Activated CD8-positive, alpha-beta memory T cell treated with anti-CD3 and anti-CD28 coated beads, Interleukin-2, amount 50 U/mL, for 24 hours (primary cell): ENCODE measurements around the gene COX17.

Experiments used
- DNase-seq: peaks from one replicate; pipeline ENCODE4 v3.0.0-alpha.2; 2020; ENCODE audit errors: extremely low read depth

Gene COX17

DNA sequence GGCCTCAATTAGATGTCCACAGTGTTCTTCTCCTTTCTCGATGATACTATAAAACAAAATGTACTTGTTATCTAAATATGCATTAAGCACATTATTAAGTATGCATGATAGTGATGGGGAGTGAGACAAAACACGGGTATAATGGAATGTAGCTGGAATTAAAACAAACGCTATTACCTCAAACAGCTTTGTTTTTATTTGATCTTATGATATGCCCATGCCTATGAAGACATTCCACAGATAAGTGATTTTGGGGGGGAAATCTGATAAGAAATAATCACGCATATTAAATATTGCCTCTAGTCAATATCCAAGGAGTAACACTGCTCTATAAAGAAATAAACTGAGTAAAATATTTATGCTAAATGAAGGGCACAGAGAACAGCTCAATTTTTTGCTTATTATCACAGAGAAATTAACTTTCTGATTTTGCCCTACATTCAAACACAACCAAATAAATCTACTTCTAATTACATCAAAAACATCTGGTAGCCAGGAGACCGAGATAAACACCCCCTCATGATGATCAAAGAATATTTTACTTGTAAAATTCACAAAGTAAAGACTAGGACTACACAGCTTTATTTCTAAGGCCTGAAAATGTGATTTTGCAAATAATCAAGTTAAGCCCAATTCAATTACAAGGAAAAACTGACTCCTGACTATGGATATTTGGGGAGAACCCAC, 1.9 kb downstream of the COX17 start:
- DNase-seq: no peak

DNA sequence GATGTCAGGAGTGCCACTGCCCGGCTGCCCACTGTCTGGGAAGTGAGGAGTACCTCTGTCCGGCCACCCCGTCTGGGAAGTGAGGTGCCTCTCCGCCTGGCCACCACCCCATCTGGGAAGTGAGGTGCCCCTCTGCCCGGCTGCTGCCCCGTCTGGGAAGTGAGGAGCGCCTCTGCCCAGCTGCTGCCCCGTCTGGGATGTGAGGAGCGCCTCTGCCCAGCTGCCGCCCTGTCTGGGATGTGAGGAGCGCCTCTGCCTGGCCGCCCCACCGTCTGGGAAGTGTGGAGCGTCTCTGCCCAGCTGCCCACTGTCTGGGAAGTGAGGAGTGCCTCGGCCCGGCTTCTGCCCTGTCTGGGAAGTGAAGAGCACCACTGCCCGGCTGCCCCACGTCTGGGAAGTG, 3.3 kb downstream of the COX17 start:
- no peak for DNase-seq

DNA sequence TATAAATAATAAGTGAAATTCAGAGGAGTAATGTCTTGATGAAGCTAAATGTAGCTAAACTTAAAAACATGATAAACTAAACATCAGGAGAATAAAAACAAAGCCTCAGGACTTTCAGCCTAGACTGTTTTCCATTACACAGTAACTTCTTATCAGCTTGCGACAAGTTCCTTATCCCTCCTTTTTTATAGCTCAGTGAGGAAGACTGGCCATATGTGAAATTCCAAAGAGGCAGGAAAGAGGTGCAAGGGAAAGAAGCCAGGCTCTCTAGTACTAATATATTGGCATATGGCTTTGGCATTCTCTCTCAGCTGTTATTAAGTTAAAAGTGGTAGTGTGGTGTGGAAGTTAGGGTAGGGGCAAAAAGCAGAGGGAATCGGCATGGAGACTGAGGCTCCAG, 4.4 kb downstream of the COX17 start:
- DNase-seq: no peak

DNA sequence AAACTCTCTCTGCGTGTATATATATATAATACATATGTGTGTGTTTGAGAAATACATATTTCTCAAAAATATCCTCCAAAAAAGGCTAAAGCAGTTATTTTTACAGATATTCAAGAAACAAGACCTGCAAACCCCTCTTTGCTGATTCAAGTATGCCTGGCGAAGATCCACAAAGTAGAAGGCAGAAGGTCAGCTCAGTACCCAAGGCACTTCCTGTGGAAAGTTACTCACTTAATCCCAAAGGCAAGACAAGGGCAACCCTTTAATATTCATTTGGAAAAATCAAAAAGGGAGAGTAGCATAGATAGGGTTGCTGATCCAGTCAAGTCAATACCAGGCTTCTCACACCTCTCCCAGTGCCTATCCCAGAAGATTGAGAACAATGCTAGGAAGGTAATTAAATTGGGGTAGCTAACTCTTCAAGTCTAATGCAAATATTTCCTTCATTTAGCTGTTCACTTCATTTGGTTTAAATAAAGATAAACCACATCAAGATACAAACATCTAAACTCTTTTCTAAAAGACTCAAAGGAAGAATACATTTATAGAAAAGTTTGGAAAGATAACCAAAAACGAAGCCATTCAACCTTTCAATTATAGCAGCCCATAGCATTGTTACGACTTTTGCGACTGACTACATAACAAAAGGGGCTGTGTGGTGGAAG, 7.2 kb downstream of the COX17 start:
- DNase-seq: no peak

DNA sequence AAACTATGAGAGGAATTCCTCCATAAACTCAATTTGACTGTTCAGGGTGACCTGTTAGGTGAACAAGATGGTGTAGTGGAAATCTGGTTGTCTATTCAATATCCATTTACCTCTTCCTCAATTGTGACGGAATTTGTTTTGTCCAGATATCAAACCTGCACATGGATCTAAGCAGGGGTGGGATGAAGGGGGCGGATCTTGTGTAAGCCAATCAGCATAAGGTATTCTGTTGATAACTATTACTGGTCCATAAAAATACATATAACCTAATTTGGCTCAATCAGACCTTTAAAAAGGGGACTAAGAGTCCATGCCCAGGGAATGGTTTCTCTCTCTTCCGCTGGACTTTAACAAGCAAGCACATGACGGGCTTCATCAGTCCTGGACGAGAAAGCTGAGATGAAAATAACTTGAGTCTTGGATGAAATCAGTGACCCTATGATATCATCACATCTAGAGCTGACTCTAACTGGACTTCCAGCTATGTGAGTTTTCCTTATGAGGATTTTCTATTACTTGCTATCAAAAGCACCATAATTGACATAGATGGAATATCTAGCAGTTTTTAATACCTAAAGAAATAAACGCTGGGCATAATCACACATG, 11.1 kb downstream of the COX17 start:
- DNase-seq: no peak

DNA sequence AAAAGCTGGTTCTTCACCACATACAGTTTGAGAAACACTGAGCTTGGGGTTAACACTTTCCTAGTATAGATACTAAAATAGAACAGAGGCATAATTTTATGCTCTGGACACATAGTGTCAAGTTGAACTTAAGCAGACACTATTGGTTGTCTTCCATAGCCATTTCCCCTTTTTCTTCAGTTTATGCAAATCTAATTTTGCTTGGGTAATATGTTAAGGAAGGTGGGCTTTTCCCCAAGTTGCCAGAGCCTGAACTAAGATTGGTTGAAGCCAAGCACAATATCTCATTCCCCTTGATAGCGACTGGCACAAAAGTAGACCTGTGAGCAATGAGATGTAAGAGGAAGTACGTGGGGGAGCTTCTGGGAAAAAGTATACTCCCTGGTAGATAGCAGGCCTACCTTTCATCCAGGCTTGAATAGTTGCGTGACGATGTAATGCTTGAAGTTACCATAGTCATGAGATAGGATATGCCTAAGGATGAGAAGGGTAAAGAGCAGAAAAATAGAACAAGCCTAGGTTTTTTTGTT, 12.3 kb downstream of the COX17 start:
- DNase-seq: no peak

DNA sequence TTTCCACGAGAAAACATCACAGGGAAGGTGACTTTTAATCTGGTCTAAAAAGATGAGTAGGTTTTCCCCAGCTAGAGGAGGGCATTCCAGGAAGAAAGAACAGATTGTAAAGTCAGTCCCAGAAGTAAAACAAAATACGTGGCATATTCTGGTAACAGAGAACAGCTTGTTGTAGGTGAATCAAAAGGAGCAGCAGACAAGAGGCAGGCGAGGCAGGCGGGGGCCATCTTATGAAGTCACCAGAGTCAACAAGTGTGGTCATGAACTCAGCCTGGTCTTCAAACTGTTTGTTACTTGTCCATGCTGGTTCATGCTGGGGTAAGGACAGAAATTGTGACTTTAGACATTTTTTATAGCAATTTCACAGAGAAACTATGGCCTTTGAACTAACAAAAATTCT, 12.8 kb downstream of the COX17 start:
- DNase-seq: no peak

DNA sequence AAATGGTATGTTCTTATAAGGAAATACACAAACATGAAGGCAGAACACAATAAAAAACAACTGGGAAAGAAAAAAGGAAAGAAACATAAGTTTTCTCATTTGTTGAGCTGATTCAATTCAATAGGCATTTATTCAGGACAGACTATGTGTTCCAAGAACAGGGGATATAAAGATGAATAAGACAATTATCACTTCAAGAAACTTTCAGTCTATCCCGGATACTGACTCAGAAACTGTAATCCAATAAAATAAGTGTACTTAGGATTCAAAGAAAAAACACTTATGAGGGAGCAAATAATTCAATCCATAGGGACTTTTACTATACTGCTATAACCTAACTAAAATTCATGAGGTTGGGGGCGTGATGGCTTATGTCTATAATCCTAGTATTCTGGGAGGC, 13.3 kb downstream of the COX17 start:
- no peak for DNase-seq

DNA sequence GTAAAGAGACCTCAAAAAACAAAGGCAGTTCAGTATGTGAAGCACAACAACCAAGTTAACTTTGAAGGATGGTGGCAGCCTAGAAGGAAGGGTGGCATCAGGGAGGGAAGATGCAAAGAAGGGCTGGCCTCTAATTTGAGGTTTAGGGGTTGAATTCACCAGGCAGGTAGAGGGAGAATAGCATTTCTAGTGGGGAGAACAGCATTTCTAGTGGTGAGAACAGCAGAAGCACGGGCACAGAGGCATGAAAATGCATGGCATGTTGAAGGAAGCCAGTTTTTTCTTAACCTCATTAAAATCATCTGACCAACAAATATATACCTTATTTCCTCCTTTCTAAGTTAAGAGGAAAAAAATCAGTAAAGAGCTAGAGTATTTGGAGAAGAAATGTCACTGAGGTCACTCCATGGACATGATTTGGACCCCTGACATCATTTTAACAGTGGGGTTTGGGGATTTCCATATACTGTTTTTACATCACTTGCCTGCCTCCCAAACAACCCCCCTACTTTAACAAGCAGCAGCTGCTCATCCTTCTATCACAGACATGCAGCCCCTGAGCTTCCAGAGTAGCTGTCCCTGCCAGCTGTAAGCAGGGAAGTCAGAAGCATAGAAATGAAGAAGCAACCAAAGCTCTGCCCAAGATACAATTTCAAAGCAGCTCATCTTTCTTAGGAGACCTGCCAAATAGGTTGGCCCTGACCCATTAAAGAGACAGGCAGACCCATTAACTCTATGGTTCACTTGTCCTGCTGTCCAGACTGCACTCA, 14.4 kb downstream of the COX17 start:
- no peak for DNase-seq

DNA sequence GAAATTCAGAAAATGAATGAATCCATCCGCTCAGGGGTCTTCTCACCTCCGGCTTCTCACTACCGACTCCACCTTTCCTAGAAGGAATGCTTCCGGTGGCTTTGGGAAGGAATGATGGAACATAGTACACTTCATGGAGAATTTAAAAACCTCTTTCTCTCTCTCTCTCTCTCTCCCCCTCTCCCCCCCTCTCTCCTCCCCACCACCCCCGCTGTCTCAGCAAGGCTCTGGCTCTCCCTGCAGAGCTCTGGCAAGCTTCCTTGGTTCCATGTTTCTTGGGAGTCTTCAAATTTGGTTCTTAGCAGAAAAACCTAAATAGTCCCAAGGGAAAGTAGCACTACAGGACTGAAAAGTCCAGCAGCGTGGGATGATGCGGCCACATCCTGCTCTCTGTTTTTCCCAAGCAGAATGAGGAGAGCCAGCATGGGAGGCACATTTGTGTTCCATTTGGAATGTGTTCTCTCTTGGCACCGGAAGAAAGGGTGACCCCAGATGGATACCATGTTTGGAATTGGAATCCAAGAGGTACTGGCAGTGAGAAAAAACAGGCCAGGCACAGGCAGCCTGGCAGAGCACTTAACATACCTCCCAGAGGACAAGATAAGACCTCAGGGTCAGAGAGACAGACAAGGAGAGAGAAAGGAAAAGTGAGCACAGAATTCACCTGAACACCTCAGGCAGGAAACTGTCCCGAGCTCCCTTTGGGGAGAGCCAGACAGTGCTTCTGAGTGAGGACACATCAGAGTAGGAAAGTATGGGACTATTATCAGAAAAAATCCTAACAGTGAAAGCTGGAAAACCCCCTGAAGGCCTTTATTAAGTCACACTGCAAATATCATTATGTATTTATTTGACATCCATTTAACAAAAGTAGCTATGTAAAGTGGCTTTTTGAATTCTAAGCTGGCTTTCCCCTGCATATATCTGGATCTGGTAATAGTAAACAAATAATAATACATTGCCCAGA, 16.4 kb downstream of the COX17 start, which contains the start of gene POPDC2:
TSS of gene POPDC2 (minus strand) at position 116 of the 967 bp plus-strand sequence. CDS start 166 bp downstream, outside the sequence.
- no peak for DNase-seq

DNA sequence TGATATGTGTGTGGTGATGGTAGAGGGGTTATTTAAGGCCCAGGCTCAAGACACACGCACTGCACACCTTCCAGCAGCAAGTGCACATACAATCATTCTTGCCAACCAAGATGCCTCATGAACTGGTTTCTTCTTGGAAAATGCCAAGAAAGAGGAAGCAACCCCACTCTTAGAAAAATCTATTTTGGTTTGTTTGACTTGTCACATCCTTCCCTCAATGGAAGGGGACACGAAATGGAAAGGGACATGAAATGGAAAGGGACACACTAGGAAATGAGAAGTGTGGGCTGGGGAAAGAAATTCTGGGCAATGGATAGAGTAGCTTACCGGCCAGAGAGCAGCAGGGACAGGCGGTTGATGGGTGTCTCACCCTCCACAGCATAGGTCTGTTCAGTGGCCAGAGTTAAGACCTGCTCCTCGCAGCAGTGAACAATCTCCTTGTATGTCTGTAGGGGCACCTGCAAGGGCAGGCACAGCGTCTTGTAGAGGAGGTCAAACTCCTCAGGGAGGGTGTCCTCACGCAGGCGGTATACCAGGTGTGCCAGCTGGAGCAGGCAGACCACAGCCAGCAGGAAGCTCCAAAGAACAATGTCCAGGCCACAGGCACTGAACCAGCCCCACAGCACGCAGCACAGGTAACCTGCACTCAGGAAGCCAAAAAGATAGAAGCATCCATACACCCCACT, 17.5 kb downstream of the COX17 start:
- no peak for DNase-seq

DNA sequence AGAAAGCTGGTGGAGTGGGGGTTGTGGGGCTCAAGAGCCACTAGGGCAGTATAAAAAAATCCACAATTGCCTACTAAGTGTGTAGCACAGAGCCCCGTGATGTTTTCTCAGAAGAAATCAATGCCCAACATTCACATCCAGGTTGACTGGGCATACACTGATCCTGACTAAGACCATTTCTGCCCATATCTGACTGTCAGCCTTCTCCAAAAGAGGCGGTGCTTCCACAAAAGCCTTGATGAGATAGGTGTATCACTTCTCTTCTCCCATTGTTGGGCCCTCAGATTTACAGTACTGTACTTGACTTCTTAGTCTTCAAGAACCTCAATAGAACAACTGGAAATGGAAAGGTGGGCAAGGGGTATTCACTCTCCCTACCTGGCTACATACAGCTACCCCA, 18.2 kb downstream of the COX17 start:
- no peak for DNase-seq

DNA sequence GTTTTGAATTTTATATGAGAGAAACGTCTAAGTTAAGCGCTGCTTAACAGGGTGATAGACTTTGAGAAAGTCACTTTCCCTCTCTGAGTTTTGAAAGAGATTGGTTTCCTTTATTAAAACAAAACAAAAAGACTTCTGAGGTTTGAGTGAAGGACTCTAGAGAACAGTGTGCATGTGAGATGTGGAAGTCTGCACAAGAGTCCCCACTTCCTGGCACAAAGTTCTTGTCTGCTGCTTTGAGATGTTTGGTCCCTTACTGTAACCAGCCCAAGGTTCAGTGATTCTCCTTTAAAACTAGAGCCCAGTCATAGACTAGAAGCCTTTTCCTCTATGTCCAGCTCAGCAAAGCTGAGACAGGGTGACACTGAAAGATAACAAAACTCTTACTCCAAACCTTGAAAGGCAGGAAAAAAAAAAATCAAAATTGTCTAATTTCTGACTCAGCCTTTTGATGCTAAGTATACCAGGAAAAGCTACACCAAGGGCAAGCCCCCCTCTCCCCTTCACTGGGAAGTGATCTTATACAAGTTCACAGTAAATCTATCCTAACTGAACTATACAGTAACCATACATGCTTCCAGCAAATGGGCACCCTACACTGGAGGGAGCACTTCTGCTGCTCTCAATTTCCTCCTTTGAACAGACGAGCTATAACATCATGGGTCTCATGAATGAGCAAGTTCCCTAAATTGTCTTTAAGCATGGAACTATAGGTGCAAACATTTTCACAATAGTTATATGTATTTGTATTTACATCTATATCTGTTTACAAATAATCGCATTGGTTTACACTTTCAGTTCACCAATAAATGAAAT, 19.1 kb downstream of the COX17 start:
- no peak for DNase-seq

DNA sequence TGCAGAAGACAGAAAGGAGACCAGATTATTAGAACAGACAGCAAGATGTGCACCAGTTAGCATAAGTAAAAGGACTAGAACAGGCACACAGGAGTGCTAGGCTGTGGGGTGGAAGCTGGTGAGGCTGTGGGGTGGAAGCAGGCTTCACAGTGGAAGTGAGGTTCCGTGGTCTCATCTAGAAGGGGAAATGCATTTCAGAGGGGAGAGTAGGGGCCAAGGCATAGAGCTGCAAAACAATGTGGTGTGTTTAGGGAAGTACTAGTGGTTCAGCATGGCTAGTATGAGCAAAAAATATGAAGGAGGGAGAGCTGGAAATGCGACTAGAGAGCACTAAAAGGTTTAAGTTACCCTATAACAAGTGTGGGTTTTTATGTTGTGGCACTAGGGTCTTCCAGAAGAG, 23.3 kb downstream of the COX17 start:
- no peak for DNase-seq

DNA sequence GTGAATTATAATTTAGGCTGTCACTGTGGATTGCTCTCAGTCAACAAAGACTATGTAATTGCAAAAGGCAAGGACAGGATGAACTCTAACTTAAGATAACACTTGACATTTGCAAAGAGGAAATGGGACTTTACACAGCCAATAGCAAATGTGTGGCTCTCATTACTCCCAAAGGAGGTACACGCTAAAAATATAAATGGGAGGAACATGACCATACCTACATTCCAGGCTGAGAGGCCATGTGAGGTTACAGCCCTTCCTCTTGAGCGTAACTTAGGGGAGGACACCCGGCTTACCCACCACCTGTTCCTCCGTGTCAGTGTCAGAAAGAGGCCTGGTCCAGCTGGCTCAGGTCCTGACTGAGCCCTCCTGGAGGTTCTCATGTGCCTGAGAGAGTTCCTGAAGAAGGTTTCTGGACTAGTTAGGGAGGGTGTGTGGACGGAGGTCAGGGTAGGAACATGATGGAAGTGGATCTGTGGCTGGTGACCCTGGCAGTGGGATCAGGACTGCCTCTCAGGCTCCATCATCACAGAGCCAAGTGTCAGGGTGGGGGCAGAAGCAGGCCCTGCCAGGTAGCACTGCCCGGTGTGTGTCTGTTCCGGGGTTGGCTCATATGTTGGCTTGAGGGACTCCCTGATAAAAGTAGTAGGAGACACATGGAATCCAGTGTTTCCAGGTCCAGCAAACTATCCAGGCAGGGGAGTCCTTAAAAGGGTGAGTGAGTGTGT, 24.7 kb downstream of the COX17 start:
- DNase-seq: no peak

DNA sequence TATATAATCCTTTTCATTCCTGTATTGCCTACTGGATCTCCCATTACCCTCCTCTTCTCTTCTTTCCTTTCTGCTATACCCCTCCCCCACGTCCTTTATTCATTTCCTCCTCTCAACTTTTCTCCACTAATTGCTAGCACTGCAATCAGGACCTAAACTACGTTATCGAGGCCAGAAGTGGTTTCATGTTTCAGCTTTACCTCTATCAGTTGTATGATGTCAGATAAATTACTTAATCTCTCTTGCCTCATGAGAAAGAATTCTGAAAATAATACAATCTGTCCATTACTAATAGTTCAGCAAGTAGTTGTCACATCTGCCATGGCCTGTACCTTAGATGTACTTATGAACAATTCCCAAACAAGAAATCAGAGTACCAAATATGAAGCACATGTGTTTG, 27.4 kb downstream of the COX17 start:
- DNase-seq: no peak

DNA sequence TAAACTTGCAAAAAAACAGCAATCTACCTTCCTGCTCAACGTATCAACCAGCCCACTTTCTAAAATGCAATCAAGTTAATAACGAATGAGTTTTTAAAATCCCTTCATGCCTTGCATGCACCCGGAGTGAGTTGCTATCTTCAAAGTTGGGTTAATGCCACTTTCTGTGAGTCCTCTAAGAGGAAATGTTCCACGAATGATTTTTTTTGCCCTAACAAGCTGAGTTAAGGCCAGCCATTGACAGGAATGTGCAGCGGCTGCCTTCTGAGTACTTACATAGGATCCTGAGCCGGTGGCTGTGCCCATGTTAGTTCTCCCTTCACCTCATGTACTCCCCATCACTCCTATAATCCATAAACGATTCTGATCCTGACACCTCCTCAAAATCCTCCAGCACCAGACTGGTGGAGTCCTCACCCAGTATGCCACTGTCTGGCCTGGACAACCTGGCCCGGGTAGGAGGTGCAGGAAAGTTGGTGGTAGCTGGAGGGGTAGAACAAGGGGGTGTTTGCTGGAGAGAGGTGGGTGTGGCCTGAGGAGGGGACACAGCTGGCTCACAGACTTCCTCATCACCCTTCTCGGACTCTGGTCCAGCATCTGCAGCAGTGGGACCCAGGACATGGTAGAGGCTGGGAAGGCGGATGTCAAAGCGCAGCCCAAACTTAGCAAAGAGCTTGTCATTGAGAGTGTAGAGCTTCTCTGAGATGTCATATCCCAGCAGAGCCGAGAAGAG, 29.2 kb downstream of the COX17 start:
- no peak for DNase-seq

DNA sequence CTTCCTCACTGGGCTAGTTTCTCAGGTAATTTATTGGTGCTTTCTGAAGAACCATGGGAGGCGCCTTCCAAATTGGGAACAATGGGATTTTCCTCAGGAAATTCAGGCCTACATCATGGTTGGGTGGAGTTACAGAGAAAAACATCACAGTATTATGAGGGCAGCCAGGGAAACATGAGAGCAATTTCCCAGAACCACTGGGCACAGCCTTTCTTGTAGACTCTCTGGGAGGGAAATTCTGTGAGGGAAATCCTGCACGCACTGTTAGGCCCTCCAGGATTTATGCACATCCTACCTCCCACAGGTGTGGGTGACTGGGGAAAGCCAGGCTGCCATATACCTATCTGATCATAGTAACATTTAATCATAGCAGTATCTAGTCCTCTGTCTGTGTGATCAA, 30.0 kb downstream of the COX17 start:
- DNase-seq: no peak
